Measurements from ENCODE around the gene BCL2L15.

DNA sequence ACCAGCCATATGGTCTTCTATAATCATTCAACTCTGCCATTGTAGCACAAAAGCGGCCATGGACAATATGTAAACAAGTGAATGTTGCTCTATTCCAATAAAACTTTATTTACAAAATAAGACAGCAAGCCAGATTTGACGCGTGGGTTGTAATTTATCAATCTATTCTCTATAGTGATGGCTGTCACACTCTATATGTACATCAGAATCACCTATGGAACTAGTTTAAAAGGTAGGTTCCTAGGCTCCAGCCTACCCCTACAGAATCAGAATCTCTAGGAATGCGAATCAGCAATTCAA, 7.7 kb downstream of the BCL2L15 start:
- no peak for TF ChIP-seq RFX5 (IDR thresholded peaks at IDR 0.05; ENCODE audit: low read depth, low read length)
- no peak for TF ChIP-seq SAFB2 (CRISPR knock-in tag; IDR thresholded peaks at IDR 0.05; ENCODE audit: borderline replicate concordance, low read depth)
- TF ChIP-seq CEBPB (IDR thresholded peaks at IDR 0.05; ENCODE audit: borderline replicate concordance, low read depth, low read length), result no peak
- TF ChIP-seq ZNF543 (CRISPR knock-in tag; IDR thresholded peaks at IDR 0.05), result no peak
- no peak for TF ChIP-seq CTCF (CRISPR knock-in tag; IDR thresholded peaks at IDR 0.05)
- TF ChIP-seq, protein P1, sequence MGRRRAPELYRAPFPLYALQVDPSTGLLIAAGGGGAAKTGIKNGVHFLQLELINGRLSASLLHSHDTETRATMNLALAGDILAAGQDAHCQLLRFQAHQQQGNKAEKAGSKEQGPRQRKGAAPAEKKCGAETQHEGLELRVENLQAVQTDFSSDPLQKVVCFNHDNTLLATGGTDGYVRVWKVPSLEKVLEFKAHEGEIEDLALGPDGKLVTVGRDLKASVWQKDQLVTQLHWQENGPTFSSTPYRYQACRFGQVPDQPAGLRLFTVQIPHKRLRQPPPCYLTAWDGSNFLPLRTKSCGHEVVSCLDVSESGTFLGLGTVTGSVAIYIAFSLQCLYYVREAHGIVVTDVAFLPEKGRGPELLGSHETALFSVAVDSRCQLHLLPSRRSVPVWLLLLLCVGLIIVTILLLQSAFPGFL (CRISPR knock-in tag; IDR thresholded peaks at IDR 0.05), result no peak
- no peak for TF ChIP-seq IRX3 (CRISPR knock-in tag; IDR thresholded peaks at IDR 0.05; ENCODE audit: borderline replicate concordance, low read depth)
- TF ChIP-seq BHLHE40 (IDR thresholded peaks at IDR 0.05; ENCODE audit: low read length), result no peak
- no peak for TF ChIP-seq CREB3 (CRISPR knock-in tag; IDR thresholded peaks at IDR 0.05)
- no peak for TF ChIP-seq ZBTB7B (CRISPR knock-in tag; IDR thresholded peaks at IDR 0.05)

Data from HepG2 (cell line).